DOHH2 (cell line): ENCODE data around the gene ANK3.

Source experiments
- H3F3A ChIP-seq: fragments of 200-600 bp; sonication (generic), shearing (Covaris generic); 2 replicates; pipeline ENCODE4 v1.6.0; 2016; ENCODE audit warnings: antibody characterized with exemption, mild to moderate bottlenecking; ENCODE audit not compliant: control insufficient read depth, insufficient read depth
- H3K27ac ChIP-seq: fragments of 200-600 bp; sonication (generic); 2 replicates; pipeline ENCODE4 v1.5.1; 2014; ENCODE audit warnings: low read depth, mild to moderate bottlenecking, low read length, moderate library complexity
- H3K27me3 ChIP-seq: fragments of 200-600 bp; sonication (generic); 2 replicates; pipeline ENCODE4 v1.6.1; 2014; ENCODE audit warnings: mild to moderate bottlenecking, low read length, mixed read lengths; ENCODE audit not compliant: control insufficient read depth
- H3K36me3 ChIP-seq: fragments of 200-600 bp; sonication (generic); 2 replicates; pipeline ENCODE4 v1.6.1; 2014; ENCODE audit warnings: mild to moderate bottlenecking, low read length, moderate library complexity, mixed read lengths; ENCODE audit not compliant: control insufficient read depth
- H3K4me1 ChIP-seq: fragments of 200-600 bp; sonication (generic); 2 replicates; pipeline ENCODE4 v1.6.1; 2014; ENCODE audit warnings: mild to moderate bottlenecking, low read length, mixed read lengths; ENCODE audit not compliant: control insufficient read depth
- H3K4me2 ChIP-seq: fragments of 200-600 bp; sonication (generic); 2 replicates; pipeline ENCODE4 v1.6.0; 2014; ENCODE audit warnings: mild to moderate bottlenecking, low read length, moderate library complexity
- H3K4me3 ChIP-seq: fragments of 200-600 bp; sonication (generic); 2 replicates; pipeline ENCODE4 v1.5.1; 2014; ENCODE audit warnings: mild to moderate bottlenecking, low read length, mixed read lengths
- H3K79me2 ChIP-seq: fragments of 200-600 bp; sonication (generic); 2 replicates; pipeline ENCODE4 v1.6.1; 2014; ENCODE audit warnings: mild to moderate bottlenecking, low read length, mixed read lengths; ENCODE audit not compliant: control insufficient read depth
- H3K9me2 ChIP-seq: fragments of 200-600 bp; sonication (generic); replicated peaks from 2 replicates; pipeline ENCODE4 v1.6.1; 2014; ENCODE audit warnings: mild to moderate bottlenecking, low read length, mixed read lengths; ENCODE audit not compliant: control insufficient read depth
- H3K9me3 ChIP-seq: fragments of 200-600 bp; sonication (generic); 2 replicates; pipeline ENCODE4 v1.6.1; 2014; ENCODE audit warnings: antibody characterized with exemption, low read length, mixed read lengths; ENCODE audit not compliant: control insufficient read depth, insufficient read depth
- H4K20me1 ChIP-seq: fragments of 200-600 bp; sonication (generic); 2 replicates; pipeline ENCODE4 v1.6.0; 2014; ENCODE audit warnings: low read depth, mild to moderate bottlenecking, antibody characterized with exemption, low read length, moderate library complexity; ENCODE audit not compliant: control insufficient read depth, insufficient read depth
- EZH2phosphoT487 ChIP-seq: fragments of 200-600 bp; sonication (generic); IDR thresholded peaks from 2 replicates; pipeline ENCODE4 v1.6.1; 2017; ENCODE audit warnings: borderline replicate concordance, mild to moderate bottlenecking, antibody characterized with exemption, low read length, moderate library complexity, mixed read lengths
- TF ChIP-seq, protein P1 (sequence below): fragments of 200-600 bp; sonication (generic); IDR thresholded peaks from one replicate; pipeline ENCODE4 v1.5.1; 2014; ENCODE audit warnings: antibody characterized with exemption, mild to moderate bottlenecking, low read depth, low read length; ENCODE audit not compliant: poor library complexity, severe bottlenecking

The ANK3 gene

GRCh38 chr10:60426425-60426824 lies 36.8 kb upstream of the ANK3 start:
- no peak overlapping the region for H3K4me2 ChIP-seq
- peaks cover 49% of the 10 kb centered on the region for H3K4me1 ChIP-seq
- H4K20me1 ChIP-seq = no peaks in the 10 kb centered on the region

DNA sequence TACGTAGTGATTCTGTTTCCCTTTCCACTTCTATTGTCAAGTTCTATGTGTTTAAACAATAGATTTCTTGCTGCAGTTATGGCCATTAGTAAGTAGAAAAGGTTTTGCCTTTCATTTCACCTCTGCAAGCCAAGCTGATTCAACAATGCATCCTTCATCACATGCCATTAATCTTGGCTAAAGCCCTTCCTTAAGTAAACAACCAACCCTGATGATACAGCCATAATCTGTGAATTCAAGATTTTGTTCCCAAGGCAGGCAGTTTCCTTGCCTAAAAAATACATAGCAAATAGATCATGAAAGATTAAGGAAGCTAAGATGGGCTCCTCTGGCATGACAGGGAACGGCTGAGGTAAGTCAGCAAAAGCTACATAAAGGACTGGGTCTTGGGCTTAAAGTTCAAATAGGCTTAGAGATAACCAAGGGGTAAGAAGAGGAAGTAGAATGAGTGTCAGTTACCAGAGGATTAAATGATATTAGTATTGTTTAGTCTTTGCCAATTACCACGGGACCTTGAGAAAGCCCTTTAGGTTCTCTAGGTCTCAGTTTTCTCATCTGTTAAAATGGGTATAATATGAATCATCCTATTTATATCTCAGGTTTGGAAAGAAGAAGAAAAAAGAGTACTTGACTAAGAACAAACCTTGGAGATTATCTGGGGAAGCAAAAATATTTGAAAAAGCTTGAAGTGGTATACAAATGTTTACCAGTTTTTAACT lies 35.9 kb upstream of the ANK3 start:
- no peak for TF ChIP-seq EZH2phosphoT487
- H3K4me3 ChIP-seq = no peak overlapping the region
- H3K9me3 ChIP-seq = no peaks in the 10 kb centered on the region
- no peaks in the 10 kb centered on the region for H3F3A ChIP-seq
- no peaks in the 10 kb centered on the region for H3K9me2 ChIP-seq
- no peak overlapping the region for H3K4me2 ChIP-seq
- no peak overlapping the region for H3K27ac ChIP-seq
- no peaks in the 10 kb centered on the region for H3K79me2 ChIP-seq
- H3K36me3 ChIP-seq = no peaks in the 10 kb centered on the region
- no peaks in the 10 kb centered on the region for H3K27me3 ChIP-seq
- no peaks in the 10 kb centered on the region for H4K20me1 ChIP-seq
- H3K4me1 ChIP-seq = peaks cover 42% of the 10 kb centered on the region

More at GRCh38 chr10:60426425-60426824, 36.8 kb upstream of the ANK3 start:
- Histone ChIP-seq H3K9me3 (no peaks in the 10 kb centered on the region), H3K36me3 (no peaks in the 10 kb centered on the region), H3F3A (no peaks in the 10 kb centered on the region), H3K27me3 (no peaks in the 10 kb centered on the region), H3K79me2 (no peaks in the 10 kb centered on the region), H3K27ac (no peak overlapping the region), H3K4me3 (no peak overlapping the region), H3K9me2 (no peaks in the 10 kb centered on the region)
- TF ChIP-seq, protein P1, sequence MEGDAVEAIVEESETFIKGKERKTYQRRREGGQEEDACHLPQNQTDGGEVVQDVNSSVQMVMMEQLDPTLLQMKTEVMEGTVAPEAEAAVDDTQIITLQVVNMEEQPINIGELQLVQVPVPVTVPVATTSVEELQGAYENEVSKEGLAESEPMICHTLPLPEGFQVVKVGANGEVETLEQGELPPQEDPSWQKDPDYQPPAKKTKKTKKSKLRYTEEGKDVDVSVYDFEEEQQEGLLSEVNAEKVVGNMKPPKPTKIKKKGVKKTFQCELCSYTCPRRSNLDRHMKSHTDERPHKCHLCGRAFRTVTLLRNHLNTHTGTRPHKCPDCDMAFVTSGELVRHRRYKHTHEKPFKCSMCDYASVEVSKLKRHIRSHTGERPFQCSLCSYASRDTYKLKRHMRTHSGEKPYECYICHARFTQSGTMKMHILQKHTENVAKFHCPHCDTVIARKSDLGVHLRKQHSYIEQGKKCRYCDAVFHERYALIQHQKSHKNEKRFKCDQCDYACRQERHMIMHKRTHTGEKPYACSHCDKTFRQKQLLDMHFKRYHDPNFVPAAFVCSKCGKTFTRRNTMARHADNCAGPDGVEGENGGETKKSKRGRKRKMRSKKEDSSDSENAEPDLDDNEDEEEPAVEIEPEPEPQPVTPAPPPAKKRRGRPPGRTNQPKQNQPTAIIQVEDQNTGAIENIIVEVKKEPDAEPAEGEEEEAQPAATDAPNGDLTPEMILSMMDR = no peak
- TF ChIP-seq EZH2phosphoT487 = no peak

GRCh38 chr10:60424971-60425370 lies 35.3 kb upstream of the ANK3 start:
- TF ChIP-seq, protein P1 = no peak
- no peaks in the 10 kb centered on the region for H3F3A ChIP-seq
- no peak overlapping the region for H3K4me3 ChIP-seq
- H4K20me1 ChIP-seq = no peaks in the 10 kb centered on the region
- no peak overlapping the region for H3K4me2 ChIP-seq
- H3K27ac ChIP-seq = no peak overlapping the region
- peaks cover 36% of the 10 kb centered on the region for H3K4me1 ChIP-seq
- no peaks in the 10 kb centered on the region for H3K36me3 ChIP-seq
- H3K27me3 ChIP-seq = no peaks in the 10 kb centered on the region
- H3K9me2 ChIP-seq = no peaks in the 10 kb centered on the region
- H3K9me3 ChIP-seq = no peaks in the 10 kb centered on the region
- H3K79me2 ChIP-seq = no peaks in the 10 kb centered on the region

DNA sequence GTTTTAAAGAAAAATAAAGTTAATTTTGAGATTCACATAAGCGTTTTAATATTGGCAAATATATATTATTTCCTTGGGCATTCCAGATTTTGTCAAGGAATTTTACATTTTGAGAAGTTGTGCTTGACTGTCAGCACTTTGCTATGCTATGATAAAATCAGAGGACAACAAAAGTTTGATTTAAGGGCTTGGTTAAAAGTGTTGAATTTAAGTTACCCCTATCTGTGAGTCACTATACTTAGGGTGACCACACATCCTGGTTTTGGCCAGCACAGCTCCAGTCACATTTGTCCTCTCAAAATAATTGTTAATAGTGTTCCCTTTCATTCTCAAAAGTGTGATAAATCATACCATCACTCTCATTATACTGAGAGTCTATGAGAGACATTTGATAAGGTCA lies 34.2 kb upstream of the ANK3 start:
- no peak overlapping the region for H3K27ac ChIP-seq
- TF ChIP-seq, protein P1 = no peak
- TF ChIP-seq EZH2phosphoT487 = no peak
- no peak overlapping the region for H3K4me2 ChIP-seq
- no peaks in the 10 kb centered on the region for H3K9me2 ChIP-seq
- peaks cover 25% of the 10 kb centered on the region for H3K4me1 ChIP-seq
- H3K36me3 ChIP-seq = no peaks in the 10 kb centered on the region
- H3K79me2 ChIP-seq = no peaks in the 10 kb centered on the region
- H3F3A ChIP-seq = no peaks in the 10 kb centered on the region
- no peaks in the 10 kb centered on the region for H4K20me1 ChIP-seq
- H3K9me3 ChIP-seq = no peaks in the 10 kb centered on the region
- H3K4me3 ChIP-seq = no peak overlapping the region
- H3K27me3 ChIP-seq = no peaks in the 10 kb centered on the region
